Fibroblast of skin of right biceps (primary cell): ENCODE data around the gene AADACL3.

ENCODE experiments used
- DNase-seq: peaks from one replicate; pipeline ENCODE4 v3.0.0-alpha.2; 2013

Gene AADACL3

DNA sequence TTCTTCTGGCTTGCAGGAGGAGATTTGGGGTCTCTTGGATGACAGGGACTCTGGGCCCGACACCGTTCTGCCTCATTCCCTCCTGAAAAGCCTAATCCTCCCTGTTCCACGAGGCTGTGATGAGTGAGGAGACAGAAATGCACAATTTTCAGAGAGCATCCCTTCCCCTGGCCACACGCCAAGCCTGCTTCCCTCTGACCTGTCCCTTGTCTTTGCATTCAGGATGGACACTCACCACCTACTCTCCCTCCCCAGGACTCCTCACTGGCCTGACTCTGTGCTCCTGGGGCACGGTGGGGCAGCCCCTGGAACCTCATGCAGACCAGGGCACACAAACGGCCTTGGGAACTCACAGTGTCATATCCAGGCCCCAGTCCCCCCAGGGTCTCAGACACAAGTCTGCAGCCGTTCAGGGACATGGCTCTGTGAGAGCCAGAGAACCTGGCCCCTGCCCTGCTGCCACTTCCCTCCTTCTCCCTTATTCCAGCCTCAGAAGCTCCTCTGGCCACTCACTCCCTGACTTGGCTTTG, 54.1 kb downstream of the AADACL3 start:
- no peak for DNase-seq

GRCh38 chr1:12770620-12771019, 54.7 kb downstream of the AADACL3 start:
- no peak for DNase-seq

GRCh38 chr1:12771186-12771585, 55.3 kb downstream of the AADACL3 start:
- DNase-seq = no peak

GRCh38 chr1:12772520-12772919, 56.6 kb downstream of the AADACL3 start:
- DNase-seq = no peak

DNA sequence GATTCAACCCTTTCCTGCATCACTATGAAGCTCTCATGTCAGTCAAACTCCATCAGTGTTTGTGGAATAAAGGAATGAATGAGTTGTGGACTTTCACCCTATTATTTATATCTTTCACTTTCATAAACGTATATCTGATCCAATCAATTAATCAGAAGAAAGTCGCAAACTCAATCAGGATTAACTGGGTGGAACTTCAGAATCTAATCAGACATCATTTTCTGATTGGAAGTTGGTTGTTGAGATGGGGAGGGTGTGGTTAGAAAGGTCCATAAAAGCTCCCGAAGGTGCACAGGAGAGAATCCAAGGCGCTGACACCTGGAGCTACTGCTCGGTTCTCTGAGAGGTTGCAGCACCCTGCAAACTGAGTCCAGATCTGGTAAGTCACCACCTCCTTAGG, 57.5 kb downstream of the AADACL3 start, which contains the start of gene PRAMEF12:
Gene PRAMEF12, plus strand, starts transcription at position 301 of the 400 bp plus-strand sequence. CDS start 1,130 bp downstream, outside the sequence.
- DNase-seq = no peak

- no peak for DNase-seq
Observed at GRCh38 chr1:12774801-12775345, 59.0 kb downstream of the AADACL3 start.

DNA sequence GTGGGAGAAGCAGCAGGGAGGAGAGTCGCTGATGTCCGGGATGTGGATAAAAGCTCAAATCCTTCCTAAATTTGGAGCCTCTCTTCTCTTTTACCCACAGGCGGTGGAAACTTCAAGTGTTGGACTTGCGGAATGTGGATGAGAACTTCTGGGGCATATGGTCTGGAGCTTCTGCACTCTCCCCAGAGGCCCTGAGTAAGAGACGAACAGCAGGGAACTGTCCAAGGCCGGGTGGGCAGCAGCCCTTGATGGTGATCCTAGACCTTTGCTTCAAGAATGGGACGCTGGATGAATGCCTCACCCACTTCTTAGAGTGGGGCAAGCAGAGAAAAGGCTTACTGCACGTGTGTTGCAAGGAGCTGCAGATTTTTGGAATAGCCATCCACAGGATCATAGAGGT, 59.5 kb downstream of the AADACL3 start:
- no peak for DNase-seq

DNA sequence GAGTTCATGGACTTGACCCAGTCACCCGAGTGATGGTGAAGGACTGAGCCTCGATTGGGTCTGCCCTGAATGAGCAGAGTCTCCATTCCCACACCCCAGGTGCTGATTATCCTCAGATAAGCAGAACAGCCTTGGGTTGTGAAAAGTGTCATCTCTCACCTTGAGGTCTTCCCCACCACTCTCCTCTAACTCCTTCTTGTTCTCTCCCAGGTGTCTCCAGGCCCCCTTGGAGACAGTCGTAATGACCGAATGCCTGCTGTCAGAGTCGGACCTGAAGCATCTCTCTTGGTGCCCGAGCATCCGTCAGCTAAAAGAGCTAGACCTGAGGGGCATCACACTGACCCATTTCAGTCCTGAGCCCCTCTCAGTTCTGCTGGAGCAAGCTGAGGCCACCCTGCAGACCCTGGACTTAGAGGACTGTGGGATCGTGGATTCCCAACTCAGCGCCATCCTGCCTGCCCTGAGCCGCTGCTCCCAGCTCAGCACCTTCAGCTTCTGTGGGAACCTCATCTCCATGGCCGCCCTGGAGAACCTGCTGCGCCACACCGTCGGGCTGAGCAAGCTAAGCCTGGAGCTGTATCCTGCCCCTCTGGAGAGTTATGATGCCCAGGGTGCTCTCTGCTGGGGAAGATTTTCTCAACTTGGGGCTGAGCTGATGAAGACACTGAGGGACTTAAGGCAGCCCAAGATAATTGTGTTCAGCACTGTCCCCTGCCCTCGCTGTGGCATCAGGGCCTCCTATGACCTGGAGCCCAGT, 61.1 kb downstream of the AADACL3 start:
- no peak for DNase-seq
